ENCODE results near the gene PMFBP1.
"Not testable (repeated sequence)": the region's sequence is repeated elsewhere in the genome, so short reads cannot be mapped to it uniquely, and the experiment has no call there.

The PMFBP1 gene

GRCh38 chr16:72094266-72094610, 77.7 kb downstream of the PMFBP1 start:
- DNase-seq, result no peak

- DNase-seq, result peak; percentile 87
Measured at GRCh38 chr16:72093448-72094265, 78.3 kb downstream of the PMFBP1 start, which contains the start of the genes DHX38 and TXNL4B. DHX38 (plus strand) TSS chr16:72093847; CDS start chr16:72096158, 2,311 bp downstream. TXNL4B (minus strand) TSS chr16:72093620; CDS start chr16:72090749, 2,871 bp downstream.

GRCh38 chr16:72092832-72093447, 79.0 kb downstream of the PMFBP1 start:
- no peak for DNase-seq

GRCh38 chr16:72091217-72091616, 80.7 kb downstream of the PMFBP1 start:
- no peak for DNase-seq

DNA sequence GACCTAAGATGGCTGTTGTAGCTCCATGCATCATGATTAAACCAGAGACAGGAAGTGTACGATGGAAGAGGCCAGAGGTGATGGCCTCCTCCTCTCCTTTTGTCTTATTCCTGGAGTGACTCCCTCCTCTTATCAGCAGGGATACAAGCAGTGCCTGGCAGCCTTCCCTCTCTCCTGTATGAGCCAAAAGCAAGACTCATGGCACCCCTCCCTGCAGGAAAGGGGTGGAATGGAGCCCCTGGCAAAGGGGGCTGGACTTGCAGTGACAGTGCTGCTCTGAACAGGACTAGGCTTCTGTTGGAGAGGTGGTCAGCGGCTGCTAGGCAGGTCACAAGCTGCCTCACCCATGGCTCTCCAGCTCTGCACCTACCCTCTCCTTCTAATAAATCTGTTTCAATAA, 87.0 kb downstream of the PMFBP1 start:
- DNase-seq, result no peak

GRCh38 chr16:72084445-72084844, 87.5 kb downstream of the PMFBP1 start:
- DNase-seq, result no peak

DNA sequence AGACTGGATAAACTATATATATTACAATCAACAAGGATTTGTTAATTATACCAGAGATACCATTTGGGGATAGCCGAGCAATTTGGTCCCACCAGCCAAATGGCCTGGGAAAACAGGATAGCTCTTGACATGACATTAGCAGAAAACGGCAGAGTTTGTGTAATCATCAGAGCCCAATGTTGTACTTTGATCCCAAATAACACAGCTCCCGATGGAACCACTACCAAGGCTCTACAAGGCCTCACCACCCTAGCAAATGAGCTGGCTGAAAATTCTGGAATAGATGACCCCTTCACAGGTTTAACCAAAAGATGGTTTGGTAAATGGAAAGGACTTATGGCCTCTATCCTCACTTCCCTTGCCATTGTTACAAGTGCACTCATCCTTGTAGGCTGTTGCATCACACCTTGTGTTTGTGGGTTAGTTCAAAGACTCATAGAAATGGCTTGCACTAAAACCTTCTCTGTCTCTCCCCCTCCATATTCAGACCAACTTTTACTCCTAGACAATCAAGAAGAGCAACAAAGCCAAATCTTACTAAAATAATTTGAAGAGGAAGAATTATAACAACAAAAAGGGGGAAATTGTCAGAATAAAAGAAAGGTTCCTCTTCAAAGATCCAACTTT, 88.1 kb downstream of the PMFBP1 start:
- DNase-seq, result no peak

DNA sequence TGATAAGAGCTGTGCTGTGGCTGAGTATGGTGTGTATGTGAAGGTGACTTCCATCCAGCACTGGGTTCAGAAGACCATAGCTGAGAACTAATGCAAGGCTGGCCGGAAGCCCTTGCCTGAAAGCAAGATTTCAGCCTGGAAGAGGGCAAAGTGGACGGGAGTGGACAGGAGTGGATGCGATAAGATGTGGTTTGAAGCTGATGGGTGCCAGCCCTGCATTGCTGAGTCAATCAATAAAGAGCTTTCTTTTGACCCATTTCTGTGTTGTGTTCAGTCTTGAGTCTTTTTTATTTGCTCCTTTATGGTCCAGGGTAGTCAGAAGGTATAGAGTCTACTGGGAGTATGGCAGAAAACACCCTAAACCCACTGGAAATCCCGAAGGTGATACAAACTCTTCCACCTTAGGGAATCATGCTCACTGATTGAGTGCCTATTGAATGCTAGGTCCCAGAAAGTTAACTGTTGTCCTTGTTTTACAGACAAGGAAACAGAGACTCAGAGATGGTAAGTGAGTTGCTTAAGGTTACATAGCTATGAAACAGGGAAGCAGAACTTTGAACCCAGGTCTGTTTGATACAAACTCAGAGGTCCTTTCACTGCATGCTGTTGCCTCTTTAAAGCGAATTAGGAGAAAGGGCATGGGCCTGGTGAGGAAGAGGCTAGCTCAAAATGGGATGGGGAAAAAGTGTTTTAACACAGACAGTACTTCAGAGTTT, 94.8 kb downstream of the PMFBP1 start:
- DNase-seq, result not testable (repeated sequence)

GRCh38 chr16:72075067-72075466, 96.9 kb downstream of the PMFBP1 start:
- not testable (repeated sequence) for DNase-seq

- DNase-seq, result no peak
Measured at GRCh38 chr16:72073560-72074230, 98.3 kb downstream of the PMFBP1 start.

GRCh38 chr16:72072514-72073342, 99.2 kb downstream of the PMFBP1 start:
- DNase-seq, result no peak

All from activated gamma-delta T cell treated with Interleukin-2 at 50 U/mL for 16 hours (primary cell).